ENCODE results near the gene TMEM41B.

The TMEM41B gene

DNA sequence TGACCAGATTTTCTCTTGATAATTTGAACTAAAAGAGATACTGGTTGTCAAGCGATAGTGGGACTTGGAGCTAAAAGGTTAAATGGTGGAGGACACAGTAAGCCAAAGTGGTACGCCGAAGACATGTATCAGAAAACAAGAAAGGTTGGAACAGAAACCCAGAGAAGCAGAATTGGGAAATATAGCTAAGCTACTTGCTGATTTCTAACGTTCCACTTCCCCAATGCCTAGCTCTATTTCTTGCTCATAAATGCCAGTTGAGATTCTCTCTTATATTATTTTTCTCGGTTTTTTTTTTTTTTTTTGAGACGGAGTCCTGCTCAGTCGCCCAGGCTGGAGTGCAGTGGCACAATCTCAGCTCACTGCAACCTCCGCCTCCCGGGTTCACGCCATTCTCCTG lies 12.7 kb downstream of the TMEM41B start:
- TF ChIP-seq, protein P1, sequence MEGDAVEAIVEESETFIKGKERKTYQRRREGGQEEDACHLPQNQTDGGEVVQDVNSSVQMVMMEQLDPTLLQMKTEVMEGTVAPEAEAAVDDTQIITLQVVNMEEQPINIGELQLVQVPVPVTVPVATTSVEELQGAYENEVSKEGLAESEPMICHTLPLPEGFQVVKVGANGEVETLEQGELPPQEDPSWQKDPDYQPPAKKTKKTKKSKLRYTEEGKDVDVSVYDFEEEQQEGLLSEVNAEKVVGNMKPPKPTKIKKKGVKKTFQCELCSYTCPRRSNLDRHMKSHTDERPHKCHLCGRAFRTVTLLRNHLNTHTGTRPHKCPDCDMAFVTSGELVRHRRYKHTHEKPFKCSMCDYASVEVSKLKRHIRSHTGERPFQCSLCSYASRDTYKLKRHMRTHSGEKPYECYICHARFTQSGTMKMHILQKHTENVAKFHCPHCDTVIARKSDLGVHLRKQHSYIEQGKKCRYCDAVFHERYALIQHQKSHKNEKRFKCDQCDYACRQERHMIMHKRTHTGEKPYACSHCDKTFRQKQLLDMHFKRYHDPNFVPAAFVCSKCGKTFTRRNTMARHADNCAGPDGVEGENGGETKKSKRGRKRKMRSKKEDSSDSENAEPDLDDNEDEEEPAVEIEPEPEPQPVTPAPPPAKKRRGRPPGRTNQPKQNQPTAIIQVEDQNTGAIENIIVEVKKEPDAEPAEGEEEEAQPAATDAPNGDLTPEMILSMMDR (IDR thresholded peaks at IDR 0.05; ENCODE audit: insufficient read depth, low read length, poor library complexity, severe bottlenecking) = no peak
- no peak for TF ChIP-seq EZH2phosphoT487 (conservative IDR thresholded peaks at IDR 0.05; ENCODE audit: low read length)
- H3K9ac ChIP-seq (ENCODE audit: low read length) = no peak overlapping the region
- H3K36me3 ChIP-seq (ENCODE audit: low read length) = no peaks in the 10 kb centered on the region; the same call in 1 of the 2 replicates
- H3F3A ChIP-seq (ENCODE audit: insufficient read depth) = 0 out of 2 replicates have a peak, but pooled peaks cover 3% of the 10 kb centered on the region
- no peaks in the 10 kb centered on the region for H3K27me3 ChIP-seq (ENCODE audit: low read length)
- H2AFZ ChIP-seq (ENCODE audit: low read depth, low read length, severe bottlenecking) = no peak overlapping the region
- peaks cover 11% of the 10 kb centered on the region; the same call in 1 of the 2 replicates for H4K20me1 ChIP-seq (ENCODE audit: low read depth, low read length)
- H3K27ac ChIP-seq (ENCODE audit: low read depth, low read length) = no peak overlapping the region
- no peak overlapping the region for H3K4me2 ChIP-seq (ENCODE audit: low read depth, low read length, poor library complexity, severe bottlenecking)
- H3K9me2 ChIP-seq (replicated peaks; ENCODE audit: insufficient read depth, low read length) = no peaks in the 10 kb centered on the region
- no peaks in the 10 kb centered on the region for H3K9me3 ChIP-seq (ENCODE audit: insufficient read depth, low read length)
- no peak overlapping the region for H3K4me3 ChIP-seq (ENCODE audit: insufficient read depth, low read length, poor library complexity, severe bottlenecking)
- peaks cover 77% of the 10 kb centered on the region for H3K79me2 ChIP-seq (ENCODE audit: insufficient read depth, low read length)

DNA sequence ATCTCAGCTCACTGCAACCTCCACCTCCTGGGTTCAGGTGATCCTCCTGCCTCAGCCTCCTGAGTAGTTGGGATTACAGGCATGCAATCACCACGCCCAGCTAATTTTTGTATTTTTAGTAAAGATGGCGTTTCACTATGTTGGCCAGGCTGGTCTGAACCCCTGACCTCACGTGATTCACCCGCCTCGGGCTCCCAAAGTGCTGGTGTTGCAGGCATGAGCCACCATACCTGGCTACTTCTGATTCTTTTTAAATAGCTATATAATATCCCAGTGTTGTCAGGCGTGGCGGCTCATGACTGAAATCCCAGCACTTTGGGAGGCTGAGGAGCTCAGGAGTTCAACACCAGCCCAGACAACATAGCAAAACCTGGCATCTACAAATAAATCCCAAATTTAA lies 20.7 kb downstream of the TMEM41B start:
- no peaks in the 10 kb centered on the region for H3K9me2 ChIP-seq (replicated peaks; ENCODE audit: insufficient read depth, low read length)
- no peaks in the 10 kb centered on the region for H3K27me3 ChIP-seq (ENCODE audit: low read length)
- no peak overlapping the region for H3K4me3 ChIP-seq (ENCODE audit: insufficient read depth, low read length, poor library complexity, severe bottlenecking)
- peaks cover 6% of the 10 kb centered on the region for H3F3A ChIP-seq (ENCODE audit: insufficient read depth)
- no peak overlapping the region for H3K4me2 ChIP-seq (ENCODE audit: low read depth, low read length, poor library complexity, severe bottlenecking)
- peaks cover 8% of the 10 kb centered on the region; the same call in 1 of the 2 replicates for H3K79me2 ChIP-seq (ENCODE audit: insufficient read depth, low read length)
- no peak overlapping the region for H2AFZ ChIP-seq (ENCODE audit: low read depth, low read length, severe bottlenecking)
- H3K36me3 ChIP-seq (ENCODE audit: low read length) = peaks cover 15% of the 10 kb centered on the region
- TF ChIP-seq, protein P1 (IDR thresholded peaks at IDR 0.05; ENCODE audit: insufficient read depth, low read length, poor library complexity, severe bottlenecking) = no peak
- no peak for TF ChIP-seq EZH2phosphoT487 (conservative IDR thresholded peaks at IDR 0.05; ENCODE audit: low read length)
- H3K9me3 ChIP-seq (ENCODE audit: insufficient read depth, low read length) = no peaks in the 10 kb centered on the region
- H3K27ac ChIP-seq (ENCODE audit: low read depth, low read length) = no peak overlapping the region
- no peak overlapping the region for H3K9ac ChIP-seq (ENCODE audit: low read length)
- H4K20me1 ChIP-seq (ENCODE audit: low read depth, low read length) = no peaks in the 10 kb centered on the region

DNA sequence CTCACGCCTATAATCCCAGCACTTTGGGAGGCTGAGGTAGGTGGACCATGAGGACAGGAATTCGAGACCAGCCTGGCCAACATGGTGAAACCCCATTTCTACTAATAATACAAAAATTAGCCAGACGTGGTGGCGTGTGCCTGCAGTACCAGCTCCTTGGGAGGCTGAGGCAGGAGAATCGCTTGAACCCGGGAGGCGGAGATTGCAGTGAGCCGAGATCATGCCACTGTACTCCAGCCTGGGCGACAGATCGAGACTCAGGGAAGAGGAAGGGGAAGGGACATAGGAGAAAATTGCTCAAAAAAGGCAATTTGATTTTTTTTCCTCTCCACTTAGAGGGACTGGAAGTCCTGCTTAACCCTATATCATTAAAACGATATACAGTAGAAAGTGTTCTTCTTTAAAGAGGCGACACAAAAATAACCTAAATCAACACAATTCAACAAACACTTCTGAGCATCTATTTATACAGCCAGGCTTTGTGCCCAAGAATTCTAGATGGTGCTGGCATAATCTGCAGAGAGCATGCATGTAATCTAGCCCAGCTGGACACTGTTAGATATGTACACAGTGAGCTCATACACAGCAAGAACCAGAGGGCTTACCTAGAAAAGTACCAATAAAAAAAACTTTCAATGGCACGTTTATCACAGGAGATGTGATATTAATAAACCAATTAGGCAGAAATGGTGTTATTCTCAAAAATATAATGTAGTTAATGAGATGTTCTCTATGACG lies 28.4 kb downstream of the TMEM41B start:
- H3K27ac ChIP-seq (ENCODE audit: low read depth, low read length) = no peak overlapping the region
- no peak overlapping the region for H3K9ac ChIP-seq (ENCODE audit: low read length)
- H3K4me3 ChIP-seq (ENCODE audit: insufficient read depth, low read length, poor library complexity, severe bottlenecking) = no peak overlapping the region
- no peaks in the 10 kb centered on the region for H3K27me3 ChIP-seq (ENCODE audit: low read length)
- H3F3A ChIP-seq (ENCODE audit: insufficient read depth) = peaks cover 21% of the 10 kb centered on the region
- H3K4me2 ChIP-seq (ENCODE audit: low read depth, low read length, poor library complexity, severe bottlenecking) = no peak overlapping the region
- TF ChIP-seq, protein P1 (IDR thresholded peaks at IDR 0.05; ENCODE audit: insufficient read depth, low read length, poor library complexity, severe bottlenecking) = no peak
- TF ChIP-seq EZH2phosphoT487 (conservative IDR thresholded peaks at IDR 0.05; ENCODE audit: low read length) = no peak
- no peaks in the 10 kb centered on the region for H3K9me2 ChIP-seq (replicated peaks; ENCODE audit: insufficient read depth, low read length)
- H3K79me2 ChIP-seq (ENCODE audit: insufficient read depth, low read length) = no peaks in the 10 kb centered on the region
- H2AFZ ChIP-seq (ENCODE audit: low read depth, low read length, severe bottlenecking) = no peak overlapping the region
- H3K9me3 ChIP-seq (ENCODE audit: insufficient read depth, low read length) = no peaks in the 10 kb centered on the region
- H3K36me3 ChIP-seq (ENCODE audit: low read length) = peaks cover 18% of the 10 kb centered on the region; the same call in 1 of the 2 replicates
- peaks cover 10% of the 10 kb centered on the region; the same call in 1 of the 2 replicates for H4K20me1 ChIP-seq (ENCODE audit: low read depth, low read length)
